Measurements from ENCODE around the gene CPNE1.

The CPNE1 gene

GRCh38 chr20:35652641-35653429, 11.9 kb downstream of the CPNE1 start:
- no peak for DNase-seq

- DNase-seq = no peak
Measured at GRCh38 chr20:35651958-35652357, 12.7 kb downstream of the CPNE1 start.

- DNase-seq = no peak
Measured at GRCh38 chr20:35650632-35651031, 14.1 kb downstream of the CPNE1 start.

- DNase-seq = no peak
Measured at GRCh38 chr20:35648836-35649235, 15.9 kb downstream of the CPNE1 start.

- DNase-seq = no peak
Measured at GRCh38 chr20:35644806-35645205, 19.9 kb downstream of the CPNE1 start.

GRCh38 chr20:35643045-35643444, 21.7 kb downstream of the CPNE1 start:
- DNase-seq = no peak

- no peak for DNase-seq
Measured at GRCh38 chr20:35641743-35642142, 23.0 kb downstream of the CPNE1 start.

GRCh38 chr20:35640724-35641123, 24.0 kb downstream of the CPNE1 start:
- no peak for DNase-seq

GRCh38 chr20:35638751-35639150, 25.9 kb downstream of the CPNE1 start:
- DNase-seq = no peak

- DNase-seq = no peak
Measured at GRCh38 chr20:35637276-35637675, 27.4 kb downstream of the CPNE1 start.

- no peak for DNase-seq
Measured at GRCh38 chr20:35636095-35636494, 28.6 kb downstream of the CPNE1 start.

- DNase-seq = no peak
Measured at GRCh38 chr20:35635652-35636051, 29.0 kb downstream of the CPNE1 start.

- no peak for DNase-seq
Measured at GRCh38 chr20:35632539-35633115, 32.1 kb downstream of the CPNE1 start.

- no peak for DNase-seq
Measured at GRCh38 chr20:35630636-35631035, 34.1 kb downstream of the CPNE1 start.

GRCh38 chr20:35629427-35630145, 35.1 kb downstream of the CPNE1 start:
- no peak for DNase-seq

GRCh38 chr20:35627121-35627520, 37.6 kb downstream of the CPNE1 start:
- DNase-seq = no peak

GRCh38 chr20:35626386-35627001, 38.2 kb downstream of the CPNE1 start:
- DNase-seq = no peak

GRCh38 chr20:35625584-35626385, 38.9 kb downstream of the CPNE1 start:
- no peak for DNase-seq

- DNase-seq = no peak
Measured at GRCh38 chr20:35621560-35621946, 43.1 kb downstream of the CPNE1 start.

- no peak for DNase-seq
Measured at GRCh38 chr20:35620818-35621559, 43.7 kb downstream of the CPNE1 start.

GRCh38 chr20:35619196-35620095, 45.3 kb downstream of the CPNE1 start:
- peak; percentile 43 to 60 (median 58) for DNase-seq
